Uterus (tissue), 4 donors: ENCODE results near the gene C1S. TPM values are rescaled to one million over a fixed set of nuclear protein-coding genes. Genes with fewer than 3 reads are reported as not detected.

Source experiments
- DNase-seq, 2 donors: peaks; one replicate each; pipeline ENCODE4 v3.0.0-alpha.2; 2019 to 2020
- H3K27ac ChIP-seq, 2 donors: fragments of 200-600 bp; sonication (generic); 1 replicate in 1 of 2; 2 replicates in 1 of 2; pipeline ENCODE4 v1.5.1; 2016 to 2018
- H3K27me3 ChIP-seq, 2 donors: fragments of 200-600 bp; sonication (generic); one replicate each; pipeline ENCODE4 v1.5.1; 2018 to 2019; ENCODE audit warnings: control low read depth in 1 of 2
- H3K36me3 ChIP-seq, 2 donors: fragments of 200-600 bp; sonication (generic); one replicate each; pipeline ENCODE4 v1.5.1; 2019; ENCODE audit warnings: control low read depth in 1 of 2
- H3K4me1 ChIP-seq, 2 donors: fragments of 200-600 bp; sonication (generic); one replicate each; pipeline ENCODE4 v1.5.1; 2018 to 2019; ENCODE audit warnings: control low read depth in 1 of 2
- H3K4me3 ChIP-seq, 2 donors: fragments of 200-600 bp; sonication (generic); 1 replicate in 1 of 2; 2 replicates in 1 of 2; pipeline ENCODE4 v1.5.1; 2018 to 2019; ENCODE audit warnings: mild to moderate bottlenecking in 1 of 2
- H3K9me3 ChIP-seq, 2 donors: fragments of 200-600 bp; sonication (generic); one replicate each; pipeline ENCODE4 v1.5.1; 2019; ENCODE audit warnings: control low read depth in 1 of 2
- POLR2A ChIP-seq, 2 donors: fragments of 450-650 bp; IDR thresholded peaks; one replicate each; pipeline ENCODE4 v1.6.1; 2016; ENCODE audit warnings: antibody characterized with exemption in 2 of 2, mild to moderate bottlenecking in 1 of 2, moderate library complexity in 1 of 2
- intact Hi-C: fragments of 100-400 bp; cut with DNase I; formaldehyde crosslinking; loops from one replicate; pipeline ENCODE4 v1.15.1; 2023; ENCODE audit warnings: low total_unique reads
- total RNA-seq, 4 donors: library from RNA; depleted of rRNA in 3 of 4; stranded (reverse); fragments of >200 nt in 3 of 4; gene quantifications; one replicate each; pipeline versions ENCODE4 v1.1.0 to v1.2.4, GENCODE V29; 2014 to 2023
- TF ChIP-seq, protein P1 (sequence below), 4 experiments: fragments of 200-600 bp in 2 of 4; fragments of 450-650 bp in 2 of 4; sonication (generic) in 2 of 4; IDR thresholded peaks; one replicate each; pipeline ENCODE4 v1.5.1; 2016 to 2019; ENCODE audit warnings: antibody characterized with exemption in 4 of 4, mild to moderate bottlenecking in 2 of 4, moderate library complexity in 1 of 4
- donor health status: DM: yes; HTN: yes; CAD: no.

C1S gene
- total RNA-seq, 4 donors from 2014 or later = 172 to 554 (median 468) TPM

DNA sequence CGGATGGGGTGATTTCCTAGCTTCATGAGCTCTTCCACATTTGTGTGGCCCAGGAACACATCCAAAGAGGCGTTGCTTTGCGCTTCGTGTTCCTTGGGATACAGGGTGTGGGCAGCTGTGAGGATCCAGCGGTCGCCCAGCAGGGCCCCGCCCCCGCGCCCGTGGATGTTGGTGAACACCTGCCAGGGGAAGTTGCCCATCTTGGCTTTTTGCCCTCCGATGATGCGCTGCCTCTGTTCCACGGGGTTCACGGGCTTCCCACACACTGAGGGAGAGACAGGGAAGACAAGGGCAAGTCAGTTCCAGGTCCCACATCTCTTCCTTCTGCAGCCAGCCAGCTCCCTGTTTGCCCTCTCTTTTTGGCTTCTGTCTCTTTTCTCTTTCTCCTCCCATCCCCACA is 20.5 kb downstream of the C1S start:
- Histone ChIP-seq H3K36me3 (no peaks in the 10 kb centered on the region), H3K4me1 (no peaks in the 10 kb centered on the region), H3K27ac (peak overlapping the region; percentile 45 to 85), H3K4me3 (no peak overlapping the region), H3K27me3 (no peaks in the 10 kb centered on the region), H3K9me3 (no peaks in the 10 kb centered on the region)
- no peak for DNase-seq
- intact Hi-C loops = no loop called here
- no peak for TF ChIP-seq POLR2A (IDR thresholded peaks at IDR 0.05)
- TF ChIP-seq, protein P1, sequence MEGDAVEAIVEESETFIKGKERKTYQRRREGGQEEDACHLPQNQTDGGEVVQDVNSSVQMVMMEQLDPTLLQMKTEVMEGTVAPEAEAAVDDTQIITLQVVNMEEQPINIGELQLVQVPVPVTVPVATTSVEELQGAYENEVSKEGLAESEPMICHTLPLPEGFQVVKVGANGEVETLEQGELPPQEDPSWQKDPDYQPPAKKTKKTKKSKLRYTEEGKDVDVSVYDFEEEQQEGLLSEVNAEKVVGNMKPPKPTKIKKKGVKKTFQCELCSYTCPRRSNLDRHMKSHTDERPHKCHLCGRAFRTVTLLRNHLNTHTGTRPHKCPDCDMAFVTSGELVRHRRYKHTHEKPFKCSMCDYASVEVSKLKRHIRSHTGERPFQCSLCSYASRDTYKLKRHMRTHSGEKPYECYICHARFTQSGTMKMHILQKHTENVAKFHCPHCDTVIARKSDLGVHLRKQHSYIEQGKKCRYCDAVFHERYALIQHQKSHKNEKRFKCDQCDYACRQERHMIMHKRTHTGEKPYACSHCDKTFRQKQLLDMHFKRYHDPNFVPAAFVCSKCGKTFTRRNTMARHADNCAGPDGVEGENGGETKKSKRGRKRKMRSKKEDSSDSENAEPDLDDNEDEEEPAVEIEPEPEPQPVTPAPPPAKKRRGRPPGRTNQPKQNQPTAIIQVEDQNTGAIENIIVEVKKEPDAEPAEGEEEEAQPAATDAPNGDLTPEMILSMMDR (IDR thresholded peaks at IDR 0.05) = no peak

DNA sequence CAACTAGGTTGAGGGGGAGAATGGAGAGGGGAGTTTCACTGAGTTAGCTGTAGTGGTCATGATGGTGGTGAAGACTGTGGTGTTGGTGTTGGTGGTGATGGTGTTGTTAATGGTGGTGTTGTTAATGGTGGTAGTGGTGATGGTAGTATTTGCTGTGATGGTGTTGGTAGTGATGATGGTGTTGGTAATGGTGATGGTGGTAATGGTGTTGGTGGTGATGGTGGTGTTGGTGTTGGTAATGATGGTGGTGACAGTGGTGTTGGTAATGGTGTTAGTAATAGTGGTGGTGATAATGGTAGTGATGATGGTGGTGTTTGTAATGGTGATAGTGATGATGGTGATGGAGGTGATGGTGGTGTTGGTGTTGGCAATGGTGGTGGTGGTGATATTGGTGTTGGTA is 22.6 kb downstream of the C1S start:
- no peaks in the 10 kb centered on the region for H3K4me1 ChIP-seq
- H3K27me3 ChIP-seq = no peaks in the 10 kb centered on the region
- H3K9me3 ChIP-seq = no peaks in the 10 kb centered on the region
- DNase-seq = no peak
- no peak overlapping the region for H3K27ac ChIP-seq
- H3K36me3 ChIP-seq = no peaks in the 10 kb centered on the region
- intact Hi-C loops = no loop called here
- no peak overlapping the region for H3K4me3 ChIP-seq
- TF ChIP-seq, protein P1 (IDR thresholded peaks at IDR 0.05) = no peak
- no peak for TF ChIP-seq POLR2A (IDR thresholded peaks at IDR 0.05)

DNA sequence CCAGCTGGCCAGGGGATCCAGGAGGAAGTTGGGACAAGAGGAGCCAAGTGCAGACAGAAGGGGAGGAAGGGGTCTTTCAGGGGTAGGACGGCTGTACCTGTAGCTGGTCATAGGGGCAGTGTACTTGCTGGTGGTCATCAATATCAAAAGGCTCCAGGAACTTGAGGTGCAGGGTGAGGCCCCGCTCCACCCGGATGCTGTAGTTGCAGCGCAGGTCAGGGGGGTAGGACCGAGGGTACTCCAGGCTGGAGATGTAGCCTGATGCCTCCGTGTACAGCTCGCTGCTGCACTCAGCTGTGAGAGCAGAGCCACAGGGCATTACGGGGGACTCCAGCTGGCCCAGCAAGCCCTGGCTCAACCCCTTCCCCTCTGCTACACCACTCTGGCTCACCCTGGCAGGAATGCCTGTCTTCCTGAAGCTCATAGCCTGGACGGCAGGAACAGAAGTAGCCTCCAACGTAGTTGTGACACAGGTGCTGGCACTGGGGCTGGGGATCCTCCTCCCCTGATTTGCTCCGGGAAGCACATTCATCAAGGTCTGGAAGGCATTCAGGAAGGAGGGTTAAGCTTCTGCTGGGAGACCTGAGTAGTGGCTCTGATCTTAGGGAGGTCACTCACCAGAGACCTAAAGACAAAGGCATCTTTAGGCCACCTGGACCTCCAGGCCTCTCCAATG is 28.8 kb downstream of the C1S start:
- no peak for TF ChIP-seq POLR2A (IDR thresholded peaks at IDR 0.05)
- TF ChIP-seq, protein P1 (IDR thresholded peaks at IDR 0.05) = no peak
- peak overlapping the region; percentile 75 to 87 for H3K27ac ChIP-seq
- H3K4me1 ChIP-seq = no peaks in the 10 kb centered on the region

DNA sequence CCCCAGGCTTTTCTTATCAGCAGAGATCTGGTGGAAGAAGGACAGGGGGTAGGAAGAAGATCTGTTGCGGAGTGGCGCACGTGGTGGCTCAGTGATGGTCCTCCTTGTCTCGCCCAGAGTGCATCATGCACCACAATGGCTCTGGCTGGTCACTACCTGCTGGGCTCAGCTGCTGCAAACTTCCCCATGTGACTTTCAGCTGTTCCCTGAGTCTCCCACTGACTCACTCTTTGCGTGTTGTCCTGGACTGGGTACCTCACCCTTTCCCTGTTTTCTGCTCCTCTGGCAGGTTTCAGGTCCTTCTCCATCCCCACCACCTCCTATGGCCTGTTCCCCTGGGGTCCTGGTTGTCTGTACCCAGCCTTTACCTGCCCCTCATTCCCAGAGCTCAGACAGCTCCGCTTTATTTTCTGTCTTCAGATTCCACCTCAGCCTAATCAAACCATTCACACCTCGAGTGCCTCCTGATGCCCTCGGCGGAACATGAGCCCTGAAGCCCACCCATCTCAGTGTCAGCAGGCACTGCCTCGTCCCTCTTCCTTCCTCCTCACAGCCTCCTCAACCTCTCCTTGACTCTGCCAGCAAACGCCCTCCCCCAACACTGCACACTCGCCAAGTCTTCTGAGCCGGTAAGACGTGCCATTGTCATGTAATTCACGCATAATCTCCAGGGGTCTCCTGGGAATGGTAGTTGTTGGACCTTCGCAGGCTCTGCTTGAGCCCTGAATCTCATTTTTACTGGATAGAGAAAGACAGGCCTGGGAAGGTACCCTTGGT is 29.9 kb downstream of the C1S start:
- peak overlapping the region; percentile 75 to 87 for H3K27ac ChIP-seq
- intact Hi-C loops = no loop called here
- DNase-seq = no peak
- peak overlapping the region in 1 of 2 donors; percentile 48 for H3K4me3 ChIP-seq
- no peaks in the 10 kb centered on the region for H3K36me3 ChIP-seq
- H3K9me3 ChIP-seq = no peaks in the 10 kb centered on the region
- TF ChIP-seq, protein P1 (IDR thresholded peaks at IDR 0.05) = no peak
- H3K27me3 ChIP-seq = no peaks in the 10 kb centered on the region
- H3K4me1 ChIP-seq = no peaks in the 10 kb centered on the region

More for the DNA sequence above, 28.8 kb downstream of the C1S start:
- intact Hi-C loops = no loop called here
- no peaks in the 10 kb centered on the region for H3K9me3 ChIP-seq
- no peak overlapping the region for H3K4me3 ChIP-seq
- DNase-seq = no peak
- no peaks in the 10 kb centered on the region for H3K27me3 ChIP-seq
- no peaks in the 10 kb centered on the region for H3K36me3 ChIP-seq

DNA sequence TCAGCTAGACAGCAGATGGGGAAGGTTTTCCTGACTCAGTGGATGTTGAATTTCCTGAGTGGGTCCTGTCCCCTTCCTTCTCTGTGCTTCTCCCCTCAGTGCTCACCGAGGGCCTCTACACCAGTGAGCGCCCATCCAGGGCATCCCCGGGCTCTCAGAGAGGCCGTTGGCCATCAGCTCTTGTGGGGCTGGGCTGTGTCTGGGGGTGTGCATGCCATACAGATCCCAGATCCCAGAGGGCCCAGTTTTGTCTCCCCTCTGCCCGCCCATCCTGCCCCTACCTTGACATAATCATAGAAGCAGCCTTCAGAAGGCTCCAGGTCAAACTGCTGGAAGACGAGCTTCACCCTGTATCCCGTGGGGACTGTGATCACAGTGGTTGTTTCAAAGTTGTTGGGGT is 30.7 kb downstream of the C1S start:
- TF ChIP-seq, protein P1 (IDR thresholded peaks at IDR 0.05) = no peak
- no peak for TF ChIP-seq POLR2A (IDR thresholded peaks at IDR 0.05)
- no peak for DNase-seq

More for the DNA sequence above, 30.7 kb downstream of the C1S start:
- intact Hi-C loops = no loop called here
- Histone ChIP-seq H3K4me1 (no peaks in the 10 kb centered on the region), H3K27me3 (no peaks in the 10 kb centered on the region), H3K9me3 (no peaks in the 10 kb centered on the region), H3K27ac (peak overlapping the region; percentile 75 to 87), H3K36me3 (no peaks in the 10 kb centered on the region), H3K4me3 (peak overlapping the region; percentile 48 to 50)
